Ovary (tissue), 9 donors: ENCODE measurements around the gene HOXD9. TPM values are rescaled to one million over a fixed set of nuclear protein-coding genes. Genes with fewer than 3 reads are reported as not detected.

Source experiments
- DNase-seq, 5 donors: peaks; one replicate each; pipeline ENCODE4 v3.0.0-alpha.2; 2019 to 2020
- H3K27ac ChIP-seq, 2 donors: fragments of 200-600 bp; one replicate each; pipeline versions ENCODE4 v1.5.1 to v1.8.0; 2019 to 2022
- H3K27me3 ChIP-seq: fragments of 200-600 bp; one replicate; pipeline ENCODE4 v1.8.0; 2022
- H3K36me3 ChIP-seq: fragments of 200-600 bp; sonication (generic); one replicate; pipeline ENCODE4 v1.5.1; 2019
- H3K4me1 ChIP-seq: one replicate; pipeline ENCODE4 v1.8.1; 2013; ENCODE audit warnings: mild to moderate bottlenecking, moderate library complexity; ENCODE audit not compliant: insufficient read depth
- H3K4me3 ChIP-seq: fragments of 200-600 bp; sonication (generic); one replicate; pipeline ENCODE4 v1.5.1; 2017
- H3K9me3 ChIP-seq, 2 donors: fragments of 200-600 bp in 1 of 2; sonication (generic) in 1 of 2; one replicate each; pipeline versions ENCODE4 v1.5.1 to v1.8.1; 2013 to 2019; ENCODE audit warnings: mild to moderate bottlenecking in 1 of 2, moderate library complexity in 1 of 2
- EP300 ChIP-seq: sonication (generic); formaldehyde crosslinking; IDR thresholded peaks from one replicate; pipeline ENCODE4 v1.6.1; 2017; ENCODE audit warnings: antibody characterized with exemption
- POLR2A ChIP-seq: fragments of 450-650 bp; IDR thresholded peaks from one replicate; pipeline ENCODE4 v1.6.1; 2017; ENCODE audit warnings: antibody characterized with exemption, mild to moderate bottlenecking, moderate library complexity
- WGBS, 3 donors: extraction: QIAGEN DNeasy Blood & Tissue Kit in 1 of 3; methylation state at CpG; one replicate each; pipeline versions ENCODE4 v1.1.5 to v1.1.7; 2013 to 2017; 5-methylcytosine and 5-hydroxymethylcytosine counted together
- intact Hi-C, 4 donors: fragments of 100-400 bp; cut with DNase I; formaldehyde crosslinking; loops; one replicate each; pipeline versions ENCODE4 v1.11.0 to v1.15.1; 2022 to 2023
- polyA plus RNA-seq, 2 donors: library from polyadenylated mRNA; stranded (reverse); fragments of 200-250 nt in 1 of 2; fragments of 350-450 nt in 1 of 2; fragmentation: Illumina TruSeq in 1 of 2; extraction: RNeasy Lipid Tissue Mini Kit (QIAGEN cat#74804) in 1 of 2; gene quantifications; one replicate each; pipeline ENCODE4 v1.2.3, GENCODE V29; 2013 to 2014
- total RNA-seq, 7 donors: library from RNA; depleted of rRNA in 2 of 7; stranded (reverse); fragments of >200 nt in 2 of 7; fragmentation: NEBNext Ultra II Directional in 3 of 7; extraction: Animal tissue kit (Norgen Biotek cat#: 25700) in 3 of 7; gene quantifications; one replicate each; pipeline versions ENCODE4 v1.1.0 to v1.2.4, GENCODE V29; 2016 to 2023
- TF ChIP-seq, protein P1 (sequence below), 3 donors: fragments of 450-650 bp in 2 of 3; fragments of 200-600 bp in 1 of 3; IDR thresholded peaks; one replicate each; pipeline versions ENCODE4 v1.5.1 to v1.8.0; 2016 to 2022; ENCODE audit warnings: antibody characterized with exemption in 3 of 3, mild to moderate bottlenecking in 1 of 3
- donor health status: DM: no; HTN: no; CAD: no; lungs with moderate emphysema.
- donor health status: DM: no; HTN: no; CAD: no.
- donor health status: Bipolar disorder and iron deficiency.
- donor health status: DM: yes; HTN: yes; CAD: no.
- donor health status: DM: no; HTN: no; CAD: no.
- donor health status: DM: yes; HTN: yes; CAD: no.

HOXD9 gene
- total and polyA plus RNA-seq, 9 donors: 9.7 to 20.6 (median 12.8) TPM

DNA sequence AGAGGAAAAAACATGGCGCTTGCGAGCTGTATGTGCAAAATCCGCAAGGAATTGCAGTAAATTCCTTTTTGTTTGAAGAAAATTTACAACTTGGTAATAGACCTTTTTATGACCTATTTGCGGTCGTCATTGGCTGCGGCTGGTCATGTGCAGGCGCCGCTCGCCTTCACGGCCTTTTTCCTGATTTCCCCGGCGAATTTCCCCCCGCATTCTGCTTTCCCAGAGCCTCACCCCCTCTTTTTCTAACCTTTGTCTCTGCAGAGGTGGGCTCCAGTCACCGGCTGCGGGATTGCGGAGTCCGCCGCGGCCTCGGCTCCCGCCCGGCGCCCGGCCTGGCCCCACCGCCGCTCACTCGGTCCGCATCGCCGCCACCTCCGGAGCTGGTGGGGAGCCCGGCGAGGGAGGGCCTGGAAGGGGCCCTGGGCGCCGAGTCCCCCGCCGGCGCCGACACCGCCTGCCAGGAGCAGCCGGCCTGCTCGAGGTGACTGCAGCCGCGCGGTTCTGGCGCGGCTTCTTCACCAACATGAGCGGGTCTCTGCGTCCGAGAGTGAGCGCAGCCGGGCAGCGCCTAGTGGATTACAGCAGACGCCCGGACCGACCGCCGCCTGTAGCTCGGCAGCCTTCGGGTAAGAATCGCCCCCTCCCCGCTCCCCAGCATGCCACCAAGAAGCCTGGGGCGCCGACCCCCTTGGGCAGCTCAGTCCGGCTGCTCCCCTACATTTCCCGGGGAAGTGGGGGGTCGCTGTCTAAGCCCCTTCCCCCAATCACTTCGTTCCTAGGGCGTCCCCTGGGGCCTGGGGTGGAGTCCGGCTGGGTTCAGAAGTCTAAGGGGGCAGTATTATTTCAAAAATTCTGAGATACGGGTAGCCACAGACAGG is 14.1 kb downstream of the HOXD9 start:
- intact Hi-C loops: loop anchor here in 1 of 4 donors (10.0 kb wide), 1 partner anchor 1128 kb away; the partner anchor contains the start of gene NFE2L2
- TF ChIP-seq EP300 (no peak), POLR2A (peak; percentile 31)
- TF ChIP-seq, protein P1, sequence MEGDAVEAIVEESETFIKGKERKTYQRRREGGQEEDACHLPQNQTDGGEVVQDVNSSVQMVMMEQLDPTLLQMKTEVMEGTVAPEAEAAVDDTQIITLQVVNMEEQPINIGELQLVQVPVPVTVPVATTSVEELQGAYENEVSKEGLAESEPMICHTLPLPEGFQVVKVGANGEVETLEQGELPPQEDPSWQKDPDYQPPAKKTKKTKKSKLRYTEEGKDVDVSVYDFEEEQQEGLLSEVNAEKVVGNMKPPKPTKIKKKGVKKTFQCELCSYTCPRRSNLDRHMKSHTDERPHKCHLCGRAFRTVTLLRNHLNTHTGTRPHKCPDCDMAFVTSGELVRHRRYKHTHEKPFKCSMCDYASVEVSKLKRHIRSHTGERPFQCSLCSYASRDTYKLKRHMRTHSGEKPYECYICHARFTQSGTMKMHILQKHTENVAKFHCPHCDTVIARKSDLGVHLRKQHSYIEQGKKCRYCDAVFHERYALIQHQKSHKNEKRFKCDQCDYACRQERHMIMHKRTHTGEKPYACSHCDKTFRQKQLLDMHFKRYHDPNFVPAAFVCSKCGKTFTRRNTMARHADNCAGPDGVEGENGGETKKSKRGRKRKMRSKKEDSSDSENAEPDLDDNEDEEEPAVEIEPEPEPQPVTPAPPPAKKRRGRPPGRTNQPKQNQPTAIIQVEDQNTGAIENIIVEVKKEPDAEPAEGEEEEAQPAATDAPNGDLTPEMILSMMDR (IDR thresholded peaks at IDR 0.05): peak in 1 of 3 donors; percentile 9
- Histone ChIP-seq H3K4me1 (peaks cover 20% of the 10 kb centered on the region), H3K27ac (peak overlapping the region; percentile 93 to 99), H3K36me3 (no peaks in the 10 kb centered on the region), H3K27me3 (no peaks in the 10 kb centered on the region), H3K4me3 (peak overlapping the region; percentile 64), H3K9me3 (no peaks in the 10 kb centered on the region)
- DNase-seq: peak; percentile 62 to 75 (median 70)
- WGBS, 3 donors: 0 to 1% (median 0%) methylated on average over 71 of the region's 71 CpGs

DNA sequence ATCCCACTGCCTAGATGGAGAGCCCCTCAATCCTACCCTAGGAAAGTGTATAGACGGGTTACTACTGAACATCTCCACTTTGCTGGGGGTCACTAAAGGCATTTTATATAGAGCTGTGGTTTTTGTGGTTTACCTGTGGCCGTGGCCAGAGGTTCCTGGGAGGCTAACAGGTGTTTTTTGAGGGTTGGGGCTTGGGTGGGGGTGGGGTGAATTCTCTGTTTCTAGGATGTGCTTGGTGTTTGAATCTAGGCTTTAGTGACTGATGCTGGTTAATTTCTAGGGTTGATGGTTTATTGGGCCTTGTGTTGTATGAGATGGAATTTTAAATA is 14.7 kb downstream of the HOXD9 start:
- Histone ChIP-seq H3K27ac (peak overlapping the region; percentile 93 to 99), H3K4me1 (peaks cover 20% of the 10 kb centered on the region), H3K9me3 (no peaks in the 10 kb centered on the region), H3K4me3 (peak overlapping the region; percentile 64), H3K27me3 (no peaks in the 10 kb centered on the region), H3K36me3 (no peaks in the 10 kb centered on the region)
- no peak for TF ChIP-seq POLR2A
- TF ChIP-seq EP300: no peak
- TF ChIP-seq, protein P1 (IDR thresholded peaks at IDR 0.05): no peak
- DNase-seq: no peak
- 0 to 4% (median 3%) methylated on average over 2 of the region's 2 CpGs for WGBS, 3 donors
- intact Hi-C loops: loop anchor here in 1 of 4 donors (10.0 kb wide), 1 partner anchor 1128 kb away; the partner anchor contains the start of gene NFE2L2

DNA sequence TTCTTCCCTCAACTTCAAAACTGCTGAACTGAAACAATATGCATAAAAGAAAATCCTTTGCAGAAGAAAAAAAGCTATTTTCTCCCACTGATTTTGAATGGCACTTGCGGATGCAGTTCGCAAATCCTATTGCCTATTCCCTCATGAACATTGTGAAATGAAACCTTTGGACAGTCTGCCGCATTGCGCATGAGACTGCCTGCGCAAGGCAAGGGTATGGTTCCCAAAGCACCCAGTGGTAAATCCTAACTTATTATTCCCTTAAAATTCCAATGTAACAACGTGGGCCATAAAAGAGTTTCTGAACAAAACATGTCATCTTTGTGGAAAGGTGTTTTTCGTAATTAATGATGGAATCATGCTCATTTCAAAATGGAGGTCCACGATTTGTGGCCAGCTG is 15.4 kb downstream of the HOXD9 start:
- no peaks in the 10 kb centered on the region for H3K36me3 ChIP-seq
- intact Hi-C loops: loop anchor here in 1 of 4 donors (10.0 kb wide), 1 partner anchor 1127 kb away; the partner anchor contains the start of gene NFE2L2
- H3K4me1 ChIP-seq: peaks cover 20% of the 10 kb centered on the region
- H3K9me3 ChIP-seq: no peaks in the 10 kb centered on the region
- H3K4me3 ChIP-seq: peak overlapping the region; percentile 64
- no peaks in the 10 kb centered on the region for H3K27me3 ChIP-seq
- H3K27ac ChIP-seq: peak overlapping the region in 1 of 2 donors; percentile 99
- WGBS, 3 donors: 30 to 31% (median 31%) methylated on average over 8 of the region's 8 CpGs
- TF ChIP-seq, protein P1 (IDR thresholded peaks at IDR 0.05): no peak
- TF ChIP-seq POLR2A: no peak
- TF ChIP-seq EP300: no peak
- DNase-seq: peak in 2 of 5 donors; percentile 20 to 47

DNA sequence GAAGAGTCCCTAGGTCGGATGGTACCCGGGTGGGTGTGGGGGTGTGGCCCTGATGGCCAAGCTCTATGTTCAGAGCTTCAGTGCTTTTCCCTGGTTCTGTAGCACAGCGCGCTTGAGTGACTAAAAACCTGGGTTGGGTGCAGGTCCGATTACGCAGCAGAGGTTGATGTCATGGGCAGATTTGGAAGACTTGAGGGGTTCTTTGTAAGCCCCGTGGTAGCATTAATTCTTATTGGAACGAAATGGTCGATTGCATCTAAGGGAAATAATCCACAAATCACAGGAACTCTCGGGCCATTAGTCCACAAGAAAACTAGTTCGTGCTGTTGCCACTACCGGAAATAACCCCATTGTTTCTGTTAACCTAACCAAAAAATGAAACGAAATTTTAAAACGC is 16.0 kb downstream of the HOXD9 start:
- Histone ChIP-seq H3K27ac (peak overlapping the region; percentile 80 to 99), H3K4me3 (peak overlapping the region; percentile 53), H3K27me3 (no peaks in the 10 kb centered on the region), H3K36me3 (no peaks in the 10 kb centered on the region), H3K4me1 (peaks cover 17% of the 10 kb centered on the region), H3K9me3 (no peaks in the 10 kb centered on the region)
- DNase-seq: peak in 1 of 5 donors; percentile 38
- intact Hi-C loops: loop anchor here in 1 of 4 donors (10.0 kb wide), 1 partner anchor 1126 kb away; the partner anchor contains the start of gene NFE2L2
- TF ChIP-seq EP300 (no peak), POLR2A (no peak)
- TF ChIP-seq, protein P1 (IDR thresholded peaks at IDR 0.05): no peak
- WGBS, 3 donors: 10 to 12% (median 12%) methylated on average over 14 of the region's 14 CpGs
